ENCODE data around the gene PYCARD.
"Not testable (repeated sequence)": the region's sequence is repeated elsewhere in the genome, so short reads cannot be mapped to it uniquely, and the experiment has no call there.

DNA sequence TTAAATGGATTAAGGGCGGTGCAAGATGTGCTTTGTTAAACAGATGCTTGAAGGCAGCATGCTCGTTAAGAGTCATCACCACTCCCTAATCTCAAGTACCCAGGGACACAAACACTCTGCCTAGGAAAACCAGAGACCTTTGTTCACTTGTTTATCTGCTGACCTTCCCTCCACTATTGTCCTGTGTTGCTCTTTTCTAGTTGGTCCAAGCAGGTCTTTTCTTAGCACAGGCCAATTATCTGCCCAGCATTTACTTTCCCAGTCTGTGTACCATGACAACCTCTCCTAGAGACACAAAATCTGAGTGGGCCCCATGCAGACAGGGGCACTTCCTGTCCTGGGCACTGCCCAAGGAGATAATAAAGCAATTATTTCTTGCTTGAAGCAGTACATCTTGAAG lies 32.5 kb downstream of the PYCARD start:
- TF ChIP-seq, protein P1, sequence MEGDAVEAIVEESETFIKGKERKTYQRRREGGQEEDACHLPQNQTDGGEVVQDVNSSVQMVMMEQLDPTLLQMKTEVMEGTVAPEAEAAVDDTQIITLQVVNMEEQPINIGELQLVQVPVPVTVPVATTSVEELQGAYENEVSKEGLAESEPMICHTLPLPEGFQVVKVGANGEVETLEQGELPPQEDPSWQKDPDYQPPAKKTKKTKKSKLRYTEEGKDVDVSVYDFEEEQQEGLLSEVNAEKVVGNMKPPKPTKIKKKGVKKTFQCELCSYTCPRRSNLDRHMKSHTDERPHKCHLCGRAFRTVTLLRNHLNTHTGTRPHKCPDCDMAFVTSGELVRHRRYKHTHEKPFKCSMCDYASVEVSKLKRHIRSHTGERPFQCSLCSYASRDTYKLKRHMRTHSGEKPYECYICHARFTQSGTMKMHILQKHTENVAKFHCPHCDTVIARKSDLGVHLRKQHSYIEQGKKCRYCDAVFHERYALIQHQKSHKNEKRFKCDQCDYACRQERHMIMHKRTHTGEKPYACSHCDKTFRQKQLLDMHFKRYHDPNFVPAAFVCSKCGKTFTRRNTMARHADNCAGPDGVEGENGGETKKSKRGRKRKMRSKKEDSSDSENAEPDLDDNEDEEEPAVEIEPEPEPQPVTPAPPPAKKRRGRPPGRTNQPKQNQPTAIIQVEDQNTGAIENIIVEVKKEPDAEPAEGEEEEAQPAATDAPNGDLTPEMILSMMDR (IDR thresholded peaks at IDR 0.05) = not testable (repeated sequence)
- TF ChIP-seq POLR2A, EP300 (IDR thresholded peaks at IDR 0.05): not testable (repeated sequence)
